HUES64 (cell line): Measurements from ENCODE around the gene APMAP.

ENCODE experiments used
- H3K27ac ChIP-seq: 2 replicates; pipeline ENCODE4 v1.7.0; 2013; ENCODE audit warnings: low read depth, low read length, inconsistent platforms
- H3K27me3 ChIP-seq: 2 replicates; pipeline ENCODE4 v1.6.1; 2013; ENCODE audit warnings: mild to moderate bottlenecking, low read length; ENCODE audit not compliant: insufficient read depth
- H3K36me3 ChIP-seq: 2 replicates; pipeline ENCODE4 v1.6.1; 2013; ENCODE audit warnings: mild to moderate bottlenecking, low read length; ENCODE audit not compliant: insufficient read depth
- H3K4me1 ChIP-seq: 2 replicates; pipeline ENCODE4 v1.6.1; 2013; ENCODE audit warnings: mild to moderate bottlenecking, low read length, moderate library complexity; ENCODE audit not compliant: insufficient read depth
- H3K4me3 ChIP-seq: 2 replicates; pipeline ENCODE4 v1.5.1; 2013; ENCODE audit warnings: mild to moderate bottlenecking, low read length, moderate library complexity
- H3K9ac ChIP-seq: 2 replicates; pipeline ENCODE4 v1.6.1; 2013; ENCODE audit warnings: mild to moderate bottlenecking, low read depth, low read length
- H3K9me3 ChIP-seq: 2 replicates; pipeline ENCODE4 v1.6.1; 2013; ENCODE audit warnings: low read depth, low read length; ENCODE audit not compliant: insufficient read depth
- WGBS: fragments of 150-250, 120-280 bp; methylation state at CpG from one replicate; pipeline ENCODE4 v1.1.7; 2013; ENCODE audit warnings: missing lambda C conversion rate; 5-methylcytosine and 5-hydroxymethylcytosine counted together

The APMAP gene

GRCh38 chr20:24983896-24984295, 8.7 kb downstream of the APMAP start:
- no peak overlapping the region for H3K9ac ChIP-seq
- WGBS, result 86% methylated on average over 8 of the region's 8 CpGs
- H3K27me3 ChIP-seq, result no peaks in the 10 kb centered on the region
- no peaks in the 10 kb centered on the region for H3K4me1 ChIP-seq
- peaks cover 31% of the 10 kb centered on the region for H3K36me3 ChIP-seq
- H3K9me3 ChIP-seq, result no peaks in the 10 kb centered on the region
- no peak overlapping the region for H3K27ac ChIP-seq
- H3K4me3 ChIP-seq, result no peak overlapping the region

- Histone ChIP-seq H3K36me3 (peaks cover 47% of the 10 kb centered on the region), H3K9ac (no peak overlapping the region)
These were observed 10.8 kb downstream of the APMAP start for GRCh38 chr20:24981790-24982189.

GRCh38 chr20:24981282-24981681, 11.3 kb downstream of the APMAP start:
- Histone ChIP-seq H3K36me3 (peaks cover 52% of the 10 kb centered on the region), H3K27me3 (no peaks in the 10 kb centered on the region), H3K9me3 (0 out of 2 replicates have a peak, but pooled peaks cover 4% of the 10 kb centered on the region), H3K4me3 (no peak overlapping the region), H3K4me1 (no peaks in the 10 kb centered on the region), H3K27ac (no peak overlapping the region), H3K9ac (no peak overlapping the region)
- 94% methylated on average over 4 of the region's 4 CpGs for WGBS

More at GRCh38 chr20:24981790-24982189, 10.8 kb downstream of the APMAP start:
- WGBS, result 96% methylated on average over 3 of the region's 3 CpGs
- H3K9me3 ChIP-seq, result no peaks in the 10 kb centered on the region
- no peak overlapping the region for H3K4me3 ChIP-seq
- H3K27me3 ChIP-seq, result no peaks in the 10 kb centered on the region
- H3K4me1 ChIP-seq, result no peaks in the 10 kb centered on the region
- no peak overlapping the region for H3K27ac ChIP-seq

DNA sequence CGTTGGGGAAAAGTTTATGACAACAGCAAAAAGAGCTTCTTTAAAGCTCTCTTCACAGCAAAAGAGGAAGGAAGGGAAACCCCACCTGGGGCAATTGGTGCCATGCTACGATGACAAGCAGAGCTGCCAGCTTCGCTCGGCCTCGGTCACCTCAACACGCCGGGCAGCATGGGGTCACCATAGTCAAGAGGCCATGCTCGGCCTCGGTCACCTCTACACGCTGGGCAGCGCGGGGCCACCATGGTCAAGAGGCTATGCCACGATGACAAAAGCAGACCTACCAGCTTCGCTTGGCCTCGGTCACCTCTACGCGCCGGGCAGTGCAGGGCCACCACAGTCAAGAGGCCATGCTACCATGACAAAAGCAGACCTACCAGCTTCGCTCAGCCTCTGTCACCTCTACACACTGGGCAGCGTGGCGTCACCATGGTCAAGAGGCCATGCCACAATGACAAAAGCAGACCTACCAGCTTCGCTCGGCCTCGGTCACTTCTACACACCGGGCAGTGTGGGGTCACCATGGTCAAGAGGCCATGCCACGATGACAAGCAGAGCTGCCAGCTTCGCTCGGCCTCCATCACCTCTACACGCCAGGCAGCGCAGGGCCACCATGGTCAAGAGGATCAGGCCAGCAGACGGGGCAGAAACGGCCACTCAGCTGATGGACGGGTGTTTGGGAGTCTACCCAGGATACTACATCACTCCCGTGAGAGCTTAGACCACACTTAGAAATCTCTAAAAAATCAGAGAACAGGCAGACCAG, 12.1 kb downstream of the APMAP start:
- 95% methylated on average over 34 of the region's 34 CpGs for WGBS
- Histone ChIP-seq H3K4me1 (no peaks in the 10 kb centered on the region), H3K4me3 (no peak overlapping the region), H3K27me3 (no peaks in the 10 kb centered on the region), H3K27ac (no peak overlapping the region), H3K36me3 (peaks cover 60% of the 10 kb centered on the region), H3K9ac (no peak overlapping the region), H3K9me3 (peaks cover 11% of the 10 kb centered on the region; the same call in 1 of the 2 replicates)

- H3K27ac ChIP-seq, result no peak overlapping the region
- no peak overlapping the region for H3K4me3 ChIP-seq
- H3K4me1 ChIP-seq, result no peaks in the 10 kb centered on the region
- 93% methylated on average over 15 of the region's 15 CpGs for WGBS
- peaks cover 63% of the 10 kb centered on the region for H3K36me3 ChIP-seq
- no peaks in the 10 kb centered on the region for H3K27me3 ChIP-seq
- H3K9me3 ChIP-seq, result peaks cover 13% of the 10 kb centered on the region; the same call in 1 of the 2 replicates
- no peak overlapping the region for H3K9ac ChIP-seq
These were observed 13.3 kb downstream of the APMAP start for GRCh38 chr20:24979036-24979960.

DNA sequence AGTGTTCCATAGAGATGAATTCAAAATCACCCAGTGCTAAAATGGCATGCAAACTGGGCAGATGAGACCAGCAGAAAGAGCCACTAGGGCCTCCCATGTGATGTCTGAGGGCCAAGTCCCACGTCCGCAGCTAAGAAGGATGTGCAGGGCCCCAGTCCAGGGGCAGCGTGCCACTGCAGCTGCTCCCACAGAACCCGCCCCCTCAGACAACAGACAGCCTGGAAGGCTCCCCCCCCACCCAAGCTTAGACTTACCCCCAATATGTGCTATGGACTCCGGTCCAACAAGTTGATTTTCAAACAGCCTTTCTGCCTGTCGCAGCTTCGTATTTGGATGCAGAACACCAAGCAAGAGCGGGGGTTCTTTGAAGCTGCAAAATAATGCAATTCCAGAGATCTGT, 14.0 kb downstream of the APMAP start:
- Histone ChIP-seq H3K27me3 (no peaks in the 10 kb centered on the region), H3K9me3 (peaks cover 13% of the 10 kb centered on the region; the same call in 1 of the 2 replicates), H3K36me3 (peaks cover 63% of the 10 kb centered on the region), H3K27ac (no peak overlapping the region), H3K4me1 (no peaks in the 10 kb centered on the region), H3K9ac (no peak overlapping the region), H3K4me3 (no peak overlapping the region)
- WGBS, result 90% methylated on average over 8 of the region's 8 CpGs

- Histone ChIP-seq H3K27me3 (no peaks in the 10 kb centered on the region), H3K4me3 (no peak overlapping the region), H3K4me1 (no peaks in the 10 kb centered on the region), H3K36me3 (peaks cover 63% of the 10 kb centered on the region), H3K27ac (no peak overlapping the region), H3K9ac (no peak overlapping the region), H3K9me3 (peaks cover 13% of the 10 kb centered on the region; the same call in 1 of the 2 replicates)
- WGBS, result 94% methylated on average over 3 of the region's 3 CpGs
These were observed 14.8 kb downstream of the APMAP start for GRCh38 chr20:24977797-24978196.

GRCh38 chr20:24977336-24977735, 15.2 kb downstream of the APMAP start:
- Histone ChIP-seq H3K9ac (no peak overlapping the region), H3K4me1 (no peaks in the 10 kb centered on the region), H3K9me3 (peaks cover 13% of the 10 kb centered on the region; the same call in 1 of the 2 replicates), H3K36me3 (peaks cover 67% of the 10 kb centered on the region), H3K4me3 (no peak overlapping the region), H3K27me3 (no peaks in the 10 kb centered on the region), H3K27ac (no peak overlapping the region)
- WGBS, result 95% methylated on average over 1 of the region's 1 CpG

- Histone ChIP-seq H3K4me3 (no peak overlapping the region), H3K27ac (no peak overlapping the region), H3K4me1 (no peaks in the 10 kb centered on the region), H3K9ac (no peak overlapping the region), H3K27me3 (no peaks in the 10 kb centered on the region), H3K36me3 (peaks cover 84% of the 10 kb centered on the region), H3K9me3 (peaks cover 13% of the 10 kb centered on the region; the same call in 1 of the 2 replicates)
- WGBS, result 95% methylated on average over 2 of the region's 2 CpGs
These were observed 20.2 kb downstream of the APMAP start for GRCh38 chr20:24972341-24972740.

- Histone ChIP-seq H3K36me3 (peaks cover 81% of the 10 kb centered on the region), H3K9ac (no peak overlapping the region)
- WGBS, result 98% methylated on average over 6 of the region's 6 CpGs
These were observed 21.0 kb downstream of the APMAP start for GRCh38 chr20:24971376-24972101.

More at GRCh38 chr20:24971376-24972101, 21.0 kb downstream of the APMAP start:
- Histone ChIP-seq H3K27ac (no peak overlapping the region), H3K27me3 (no peaks in the 10 kb centered on the region), H3K9me3 (peaks cover 11% of the 10 kb centered on the region; the same call in 1 of the 2 replicates), H3K4me3 (no peak overlapping the region), H3K4me1 (no peaks in the 10 kb centered on the region)
